Endothelial cell of umbilical vein (primary cell): Measurements from ENCODE around the gene DTX4. TPM values are rescaled to one million over a fixed set of nuclear protein-coding genes. Genes with fewer than 3 reads are reported as not detected.

Experiments used
- BruUV-seq: library from RNA; stranded (reverse); fragments of 400-500 nt; replicated peaks from 2 replicates; lab custom pipeline; 2021; lab: Mats Ljungman, UMichigan
- CTCF ChIA-PET: fragments of 300-600, 350-600 bp; sonication (Branson Sonifier 250); formaldehyde crosslinking; loops from one replicate; lab custom pipeline; 2021; ENCODE audit warnings: antibody characterized with exemption, inconsistent platforms; lab: Charles Lee
- POLR2A ChIA-PET: fragments of 300-600, 350-600 bp; sonication (Branson Sonifier 250); formaldehyde crosslinking; loops from one replicate; lab custom pipeline; 2021; ENCODE audit warnings: antibody characterized with exemption, inconsistent platforms; lab: Charles Lee
- DNase-seq: peaks from one replicate; pipeline ENCODE4 v3.0.0-alpha.2; 2011; ENCODE audit warnings: low read depth, low spot score
- FAIRE-seq: peaks from 2 replicates; lab custom pipeline; 2011; peaks lifted over from hg19 to GRCh38; lab: Jason Lieb, UNC
- H2AFZ ChIP-seq: 2 replicates; pipeline ENCODE4 v1.6.0; 2012; ENCODE audit warnings: low read depth, low read length, control low read depth, inconsistent platforms
- H3K27ac ChIP-seq: 2 replicates; pipeline ENCODE4 v1.5.1; 2011; ENCODE audit warnings: low read depth, mild to moderate bottlenecking, control low read depth, low read length, moderate library complexity; ENCODE audit not compliant: insufficient read depth
- H3K27me3 ChIP-seq, 2 experiments: 2 replicates each; pipeline versions ENCODE4 v1.6.0 to v1.6.1; 2011; ENCODE audit warnings: low read length in 2 of 2, mixed read lengths in 1 of 2; ENCODE audit not compliant: control insufficient read depth in 2 of 2, insufficient read depth in 2 of 2
- H3K36me3 ChIP-seq, 2 experiments: 2 replicates in 1 of 2; 3 replicates in 1 of 2; pipeline ENCODE4 v1.5.1; 2011; ENCODE audit warnings: low read length in 2 of 2, mild to moderate bottlenecking in 1 of 2, moderate library complexity in 1 of 2; ENCODE audit not compliant: control insufficient read depth in 2 of 2, insufficient read depth in 2 of 2; ENCODE audit errors: extremely low read depth in 1 of 2
- H3K4me1 ChIP-seq: 3 replicates; pipeline ENCODE4 v1.5.1; 2011; ENCODE audit warnings: mild to moderate bottlenecking, low read length; ENCODE audit not compliant: control insufficient read depth, insufficient read depth; ENCODE audit errors: extremely low read depth
- H3K4me2 ChIP-seq: 2 replicates; pipeline ENCODE4 v1.6.1; 2011; ENCODE audit warnings: low read length, control low read depth, mixed read lengths; ENCODE audit not compliant: insufficient read depth
- H3K4me3 ChIP-seq, 3 experiments: fragments of 200-600 bp in 1 of 3; sonication (generic), shearing (Covaris generic) in 1 of 3; replicated peaks in 1 of 3; 2 replicates each; pipeline ENCODE4 v1.5.1; 2011 to 2016; ENCODE audit warnings: control low read depth in 3 of 3, low read length in 3 of 3, mild to moderate bottlenecking in 2 of 3, inconsistent platforms in 1 of 3, low read depth in 1 of 3, moderate library complexity in 1 of 3; ENCODE audit not compliant: insufficient read depth in 1 of 3
- H3K79me2 ChIP-seq: 2 replicates; pipeline ENCODE4 v1.6.0; 2012; ENCODE audit warnings: low read length, inconsistent platforms; ENCODE audit not compliant: control insufficient read depth, insufficient read depth
- H3K9ac ChIP-seq: replicated peaks from 2 replicates; pipeline ENCODE3; 2011; ENCODE audit warnings: low read length, control low read depth; ENCODE audit not compliant: insufficient read depth; ENCODE audit errors: extremely low read depth
- H3K9me1 ChIP-seq: replicated peaks from 3 replicates; pipeline ENCODE4 v1.6.0; 2011; ENCODE audit warnings: mild to moderate bottlenecking, low read length; ENCODE audit not compliant: control insufficient read depth, insufficient read depth; ENCODE audit errors: extremely low read depth
- H3K9me3 ChIP-seq: replicated peaks from 2 replicates; pipeline ENCODE4 v1.5.1; 2012; ENCODE audit warnings: low read length, inconsistent platforms; ENCODE audit not compliant: control insufficient read depth, insufficient read depth
- H4K20me1 ChIP-seq: replicated peaks from 2 replicates; pipeline ENCODE3; 2011; ENCODE audit warnings: mild to moderate bottlenecking, low read length; ENCODE audit not compliant: control insufficient read depth, insufficient read depth; ENCODE audit errors: extremely low read depth
- EZH2 ChIP-seq: IDR thresholded peaks from 2 replicates; pipeline ENCODE4 v1.6.1; 2012; ENCODE audit warnings: borderline replicate concordance, low read depth, mild to moderate bottlenecking, moderate library complexity, low read length, inconsistent platforms; ENCODE audit not compliant: severe bottlenecking
- FOS ChIP-seq: IDR thresholded peaks from 2 replicates; pipeline ENCODE4 v1.6.1; 2011; ENCODE audit warnings: mild to moderate bottlenecking, low read length, moderate library complexity, borderline replicate concordance; ENCODE audit not compliant: insufficient read depth
- GATA2 ChIP-seq: IDR thresholded peaks from 2 replicates; pipeline ENCODE4 v1.7.0; 2011; ENCODE audit warnings: low read depth, mild to moderate bottlenecking, moderate library complexity, mixed read lengths, low read length; ENCODE audit not compliant: insufficient read length, insufficient read depth
- JUN ChIP-seq: IDR thresholded peaks from 2 replicates; pipeline ENCODE4 v1.6.1; 2011; ENCODE audit warnings: borderline replicate concordance, low read depth; ENCODE audit not compliant: insufficient read length, insufficient read depth
- MYC ChIP-seq: IDR thresholded peaks from one replicate; pipeline ENCODE4 v1.6.1; 2011; ENCODE audit warnings: mild to moderate bottlenecking, low read depth, low read length
- POLR2A ChIP-seq: IDR thresholded peaks from 2 replicates; pipeline ENCODE4 v1.6.1; 2012; ENCODE audit warnings: low read depth, mild to moderate bottlenecking, control low read depth, low read length
- POLR2AphosphoS5 ChIP-seq: IDR thresholded peaks from 2 replicates; pipeline ENCODE4 v1.6.1; 2012; ENCODE audit warnings: low read depth, mild to moderate bottlenecking, control low read depth, low read length, moderate library complexity; ENCODE audit not compliant: insufficient read depth
- dilution Hi-C: fragments of 300-500 bp; cut with MboI; formaldehyde crosslinking; loops from one replicate; pipeline ENCODE4 v1.15.0; 2019; ENCODE audit warnings: low sequenced_read_pairs; ENCODE audit not compliant: extremely low pct_ligation_motif_present
- intact Hi-C: fragments of 100-400 bp; cut with micrococcal nuclease; formaldehyde crosslinking; loops from one replicate; pipeline ENCODE4 v1.10.0; 2022
- polyA plus RNA-seq, 4 experiments: library from polyadenylated mRNA; depleted of rRNA in 3 of 4; stranded (reverse) in 3 of 4; unstranded in 1 of 4; fragments of >200 nt; gene quantifications; 2 replicates each; pipeline versions ENCODE4 v1.2.1 to v1.2.3, GENCODE V29; 2011 to 2012; ENCODE audit warnings: missing spikeins in 1 of 4
- total RNA-seq: library from RNA; stranded (reverse); gene quantifications from 2 replicates; pipeline ENCODE4 v1.2.3, GENCODE V29; 2021
- TF ChIP-seq, protein P1 (sequence below): IDR thresholded peaks from 2 replicates; pipeline ENCODE4 v1.6.1; 2011; ENCODE audit not compliant: insufficient read depth, insufficient read length
- TF ChIP-seq, protein P2 (sequence below), 2 donors: IDR thresholded peaks; 1 replicate in 1 of 2; 2 replicates in 1 of 2; pipeline ENCODE4 v1.5.1; 2011; ENCODE audit warnings: low read length in 2 of 2, mild to moderate bottlenecking in 2 of 2, moderate library complexity in 2 of 2, control low read depth in 1 of 2, inconsistent platforms in 1 of 2, low read depth in 1 of 2; ENCODE audit not compliant: insufficient read depth in 1 of 2; ENCODE audit errors: extremely low read depth in 1 of 2

The DTX4 gene
- total and polyA plus RNA-seq, 2 donors (not counting 3 experiments of a cell fraction or from before 2014, with no cell fraction given), result 0.08 to 0.91 TPM

DNA sequence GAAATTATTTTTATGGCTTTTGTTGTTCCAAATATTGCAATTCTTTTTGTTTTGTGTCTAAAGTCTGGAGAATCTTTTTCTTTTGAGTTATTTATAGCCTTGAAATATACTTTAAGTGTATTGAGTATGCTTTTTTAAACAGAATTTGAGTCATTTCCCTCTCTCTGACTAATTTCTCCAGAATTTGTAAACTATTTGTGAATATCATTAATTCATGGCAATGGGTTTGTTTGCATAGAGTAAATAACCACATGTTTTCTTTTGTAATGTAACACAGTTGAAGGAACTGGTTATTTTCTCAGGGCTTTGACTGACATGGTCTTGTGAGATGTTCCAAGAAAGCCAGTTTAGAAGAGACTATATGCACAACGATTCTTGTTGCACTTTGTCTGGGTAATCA lies 71.7 kb downstream of the DTX4 start:
- no TSS peak for BruUV-seq
- no peak for DNase-seq
- no peak for FAIRE-seq
- Histone ChIP-seq H3K4me2 (no peak overlapping the region), H3K4me1 (no peaks in the 10 kb centered on the region), H3K4me3 (no peak overlapping the region), H2AFZ (no peak overlapping the region), H4K20me1 (no peaks in the 10 kb centered on the region), H3K27ac (no peak overlapping the region), H3K79me2 (no peaks in the 10 kb centered on the region), H3K9me1 (no peaks in the 10 kb centered on the region), H3K9me3 (no peaks in the 10 kb centered on the region), H3K9ac (no peak overlapping the region), H3K27me3 (no peaks in the 10 kb centered on the region), H3K36me3 (no peaks in the 10 kb centered on the region)
- dilution Hi-C loops (no loop called here), intact Hi-C loops (no loop called here)
- ChIA-PET CTCF (no interaction called here), POLR2A (no interaction called here)
- TF ChIP-seq FOS (peak; percentile 26), GATA2 (no peak), MYC (no peak)
- TF ChIP-seq, protein P1, sequence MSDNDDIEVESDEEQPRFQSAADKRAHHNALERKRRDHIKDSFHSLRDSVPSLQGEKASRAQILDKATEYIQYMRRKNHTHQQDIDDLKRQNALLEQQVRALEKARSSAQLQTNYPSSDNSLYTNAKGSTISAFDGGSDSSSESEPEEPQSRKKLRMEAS, result no peak

DNA sequence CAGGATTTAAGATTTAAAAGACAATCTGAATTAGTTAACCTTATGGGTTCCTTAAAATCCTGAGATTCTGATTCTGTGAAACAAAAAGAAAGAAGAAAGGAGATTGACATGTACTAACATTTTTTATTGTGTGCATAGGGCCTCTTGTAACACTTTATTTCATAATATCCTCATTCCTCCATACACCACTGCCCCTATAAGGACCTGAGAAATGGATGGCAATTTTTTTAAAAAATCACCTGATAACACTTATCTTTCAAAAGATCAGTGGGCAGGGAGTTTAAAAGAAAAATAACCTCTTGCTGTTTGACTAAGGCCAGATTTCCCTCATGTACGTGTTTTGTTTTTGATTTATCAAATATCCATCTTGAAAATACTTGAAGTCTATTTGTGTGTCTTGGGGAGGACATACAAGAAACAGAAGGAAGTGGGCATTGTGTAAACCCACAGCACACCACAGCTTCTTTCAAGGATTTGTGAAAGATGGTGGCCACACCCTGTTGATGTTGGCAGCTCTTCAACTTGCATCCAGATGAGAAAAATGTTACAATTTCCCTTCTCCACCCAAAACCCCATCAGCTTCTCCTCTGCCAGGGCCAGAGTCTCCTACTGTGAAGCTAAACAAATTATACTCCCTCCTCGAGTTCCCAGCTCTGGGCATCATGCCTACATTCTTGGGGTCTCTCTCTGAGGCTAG lies 75.7 kb downstream of the DTX4 start:
- Histone ChIP-seq H3K9me3 (no peaks in the 10 kb centered on the region), H3K27ac (no peak overlapping the region), H3K9ac (no peak overlapping the region), H3K36me3 (no peaks in the 10 kb centered on the region), H2AFZ (no peak overlapping the region), H3K27me3 (no peaks in the 10 kb centered on the region), H3K9me1 (no peaks in the 10 kb centered on the region), H3K4me2 (no peak overlapping the region), H3K4me3 (no peak overlapping the region), H3K79me2 (no peaks in the 10 kb centered on the region), H4K20me1 (no peaks in the 10 kb centered on the region), H3K4me1 (no peaks in the 10 kb centered on the region)
- dilution Hi-C loops (no loop called here), intact Hi-C loops (no loop called here)
- no peak for DNase-seq
- POLR2A ChIA-PET, result no interaction called here
- no peak for FAIRE-seq
- CTCF ChIA-PET, result no interaction called here
- BruUV-seq, result no TSS peak
- TF ChIP-seq EZH2, result no peak
- TF ChIP-seq GATA2, result no peak
- no peak for TF ChIP-seq JUN
- no peak for TF ChIP-seq POLR2AphosphoS5
- no peak for TF ChIP-seq POLR2A
- TF ChIP-seq, protein P1, result no peak
- TF ChIP-seq, protein P2, sequence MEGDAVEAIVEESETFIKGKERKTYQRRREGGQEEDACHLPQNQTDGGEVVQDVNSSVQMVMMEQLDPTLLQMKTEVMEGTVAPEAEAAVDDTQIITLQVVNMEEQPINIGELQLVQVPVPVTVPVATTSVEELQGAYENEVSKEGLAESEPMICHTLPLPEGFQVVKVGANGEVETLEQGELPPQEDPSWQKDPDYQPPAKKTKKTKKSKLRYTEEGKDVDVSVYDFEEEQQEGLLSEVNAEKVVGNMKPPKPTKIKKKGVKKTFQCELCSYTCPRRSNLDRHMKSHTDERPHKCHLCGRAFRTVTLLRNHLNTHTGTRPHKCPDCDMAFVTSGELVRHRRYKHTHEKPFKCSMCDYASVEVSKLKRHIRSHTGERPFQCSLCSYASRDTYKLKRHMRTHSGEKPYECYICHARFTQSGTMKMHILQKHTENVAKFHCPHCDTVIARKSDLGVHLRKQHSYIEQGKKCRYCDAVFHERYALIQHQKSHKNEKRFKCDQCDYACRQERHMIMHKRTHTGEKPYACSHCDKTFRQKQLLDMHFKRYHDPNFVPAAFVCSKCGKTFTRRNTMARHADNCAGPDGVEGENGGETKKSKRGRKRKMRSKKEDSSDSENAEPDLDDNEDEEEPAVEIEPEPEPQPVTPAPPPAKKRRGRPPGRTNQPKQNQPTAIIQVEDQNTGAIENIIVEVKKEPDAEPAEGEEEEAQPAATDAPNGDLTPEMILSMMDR (IDR thresholded peaks at IDR 0.05; ENCODE audit: extremely low read depth in 1 of 2, insufficient read depth in 1 of 2, low read depth in 1 of 2, low read length in 2 of 2), result no peak
- no peak for TF ChIP-seq MYC
- TF ChIP-seq FOS, result no peak
